Fibroblast of lung (primary cell): ENCODE results near the gene HARS2. TPM values are rescaled to one million over a fixed set of nuclear protein-coding genes. Genes with fewer than 3 reads are reported as not detected.

Experiments
- DNase-seq, 2 donors: peaks; one replicate each; pipeline versions ENCODE4 v3.0.0 to v3.0.0-alpha.2; 2010; ENCODE audit warnings: low read depth in 2 of 2
- H2AFZ ChIP-seq: 2 replicates; pipeline ENCODE4 v1.5.1; 2012; ENCODE audit warnings: low read length, control low read depth, inconsistent platforms
- H3K27ac ChIP-seq: 2 replicates; pipeline ENCODE4 v1.5.1; 2011; ENCODE audit warnings: low read length, control low read depth; ENCODE audit not compliant: insufficient read depth
- H3K27me3 ChIP-seq: 2 replicates; pipeline ENCODE4 v1.5.1; 2011; ENCODE audit warnings: mild to moderate bottlenecking, low read length; ENCODE audit not compliant: control insufficient read depth, insufficient read depth
- H3K36me3 ChIP-seq: 2 replicates; pipeline ENCODE4 v1.5.1; 2011; ENCODE audit warnings: low read length; ENCODE audit not compliant: control insufficient read depth, insufficient read depth
- H3K4me1 ChIP-seq: 2 replicates; pipeline ENCODE4 v1.5.1; 2011; ENCODE audit warnings: low read length; ENCODE audit not compliant: control insufficient read depth, insufficient read depth; ENCODE audit errors: extremely low read depth
- H3K4me2 ChIP-seq: 2 replicates; pipeline ENCODE4 v1.5.1; 2011; ENCODE audit warnings: low read length, control low read depth; ENCODE audit not compliant: insufficient read depth; ENCODE audit errors: extremely low read depth
- H3K4me3 ChIP-seq, 4 experiments: fragments of 200-600 bp in 1 of 4; sonication (generic) in 1 of 4; replicated peaks in 1 of 4; 2 replicates each; pipeline ENCODE4 v1.5.1; 2011 to 2016; ENCODE audit warnings: low read length in 4 of 4, low read depth in 3 of 4, mild to moderate bottlenecking in 3 of 4, control low read depth in 2 of 4, inconsistent platforms in 1 of 4, mixed read lengths in 1 of 4; ENCODE audit not compliant: insufficient read depth in 1 of 4; ENCODE audit errors: control extremely low read depth in 1 of 4
- H3K79me2 ChIP-seq: 2 replicates; pipeline ENCODE4 v1.5.1; 2012; ENCODE audit warnings: mild to moderate bottlenecking, low read length, inconsistent platforms; ENCODE audit not compliant: control insufficient read depth, insufficient read depth
- H3K9ac ChIP-seq: 2 replicates; pipeline ENCODE4 v1.5.1; 2011; ENCODE audit warnings: mild to moderate bottlenecking, low read length, control low read depth; ENCODE audit not compliant: insufficient read depth
- H3K9me3 ChIP-seq: 2 replicates; pipeline ENCODE4 v1.5.1; 2012; ENCODE audit warnings: low read depth, low read length; ENCODE audit not compliant: control insufficient read depth, insufficient read depth
- H4K20me1 ChIP-seq: 2 replicates; pipeline ENCODE4 v1.5.1; 2011; ENCODE audit warnings: low read length; ENCODE audit not compliant: control insufficient read depth, insufficient read depth; ENCODE audit errors: extremely low read depth
- EZH2 ChIP-seq: IDR thresholded peaks from 2 replicates; pipeline ENCODE4 v1.5.1; 2012; ENCODE audit warnings: low read length, control low read depth, mild to moderate bottlenecking; ENCODE audit errors: missing control alignments
- polyA plus RNA-seq, 2 donors: library from polyadenylated mRNA; depleted of rRNA in 1 of 2; stranded (reverse) in 1 of 2; unstranded in 1 of 2; fragments of >200 nt; gene quantifications; 2 replicates each; pipeline ENCODE4 v1.2.1, GENCODE V29; 2011 to 2012; ENCODE audit warnings: missing spikeins in 1 of 2
- total RNA-seq: library from RNA; depleted of rRNA; stranded (reverse); fragments of >200 nt; gene quantifications from 2 replicates; pipeline ENCODE4 v1.2.1, GENCODE V29; 2014
- TF ChIP-seq, protein P1 (sequence below), 2 donors: IDR thresholded peaks in 1 of 2; conservative IDR thresholded peaks in 1 of 2; 1 replicate in 1 of 2; 2 replicates in 1 of 2; pipeline ENCODE4 v1.5.1; 2011 to 2012; ENCODE audit warnings: low read length in 2 of 2, control low read depth in 1 of 2, inconsistent platforms in 1 of 2, low read depth in 1 of 2, mild to moderate bottlenecking in 1 of 2

The HARS2 gene
- total and polyA plus RNA-seq, 2 donors (not counting 1 experiment from before 2014, with no cell fraction given) = 27.1 to 30.1 TPM

DNA sequence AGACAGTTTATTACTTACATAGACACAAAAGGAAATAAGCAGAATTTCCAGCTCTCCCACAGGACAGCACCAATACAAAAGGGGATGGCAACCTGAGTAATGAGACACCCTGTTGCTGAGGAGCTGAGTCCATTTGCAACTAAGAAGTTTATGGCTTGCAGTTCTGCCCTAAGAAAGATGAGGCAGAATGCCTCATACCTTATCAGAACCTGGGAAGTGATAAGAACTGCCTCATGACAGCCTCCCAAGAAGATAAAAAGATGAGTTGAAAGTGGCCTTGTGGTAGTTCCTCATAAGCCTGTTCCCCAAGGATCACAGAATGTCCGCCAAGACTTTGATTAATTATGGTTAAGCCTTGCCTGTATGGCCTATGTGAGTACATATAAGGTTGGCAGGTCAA lies 50.7 kb downstream of the HARS2 start:
- H3K36me3 ChIP-seq = no peaks in the 10 kb centered on the region
- H3K9ac ChIP-seq = no peak overlapping the region
- no peak for DNase-seq
- no peaks in the 10 kb centered on the region for H3K9me3 ChIP-seq
- H3K4me2 ChIP-seq = no peak overlapping the region
- no peaks in the 10 kb centered on the region for H3K79me2 ChIP-seq
- H3K4me3 ChIP-seq = no peak overlapping the region
- H4K20me1 ChIP-seq = no peaks in the 10 kb centered on the region
- no peaks in the 10 kb centered on the region for H3K4me1 ChIP-seq
- H2AFZ ChIP-seq = no peak overlapping the region
- TF ChIP-seq EZH2 = no peak
- TF ChIP-seq, protein P1, sequence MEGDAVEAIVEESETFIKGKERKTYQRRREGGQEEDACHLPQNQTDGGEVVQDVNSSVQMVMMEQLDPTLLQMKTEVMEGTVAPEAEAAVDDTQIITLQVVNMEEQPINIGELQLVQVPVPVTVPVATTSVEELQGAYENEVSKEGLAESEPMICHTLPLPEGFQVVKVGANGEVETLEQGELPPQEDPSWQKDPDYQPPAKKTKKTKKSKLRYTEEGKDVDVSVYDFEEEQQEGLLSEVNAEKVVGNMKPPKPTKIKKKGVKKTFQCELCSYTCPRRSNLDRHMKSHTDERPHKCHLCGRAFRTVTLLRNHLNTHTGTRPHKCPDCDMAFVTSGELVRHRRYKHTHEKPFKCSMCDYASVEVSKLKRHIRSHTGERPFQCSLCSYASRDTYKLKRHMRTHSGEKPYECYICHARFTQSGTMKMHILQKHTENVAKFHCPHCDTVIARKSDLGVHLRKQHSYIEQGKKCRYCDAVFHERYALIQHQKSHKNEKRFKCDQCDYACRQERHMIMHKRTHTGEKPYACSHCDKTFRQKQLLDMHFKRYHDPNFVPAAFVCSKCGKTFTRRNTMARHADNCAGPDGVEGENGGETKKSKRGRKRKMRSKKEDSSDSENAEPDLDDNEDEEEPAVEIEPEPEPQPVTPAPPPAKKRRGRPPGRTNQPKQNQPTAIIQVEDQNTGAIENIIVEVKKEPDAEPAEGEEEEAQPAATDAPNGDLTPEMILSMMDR (conservative IDR thresholded peaks at IDR 0.05 in 1 of 2, IDR thresholded peaks at IDR 0.05 in 1 of 2; ENCODE audit: low read depth in 1 of 2, low read length in 2 of 2) = no peak
- no peak overlapping the region for H3K27ac ChIP-seq
- no peaks in the 10 kb centered on the region for H3K27me3 ChIP-seq

Other genes with a start within 250 kb of the HARS2 start
- gene EIF4EBP3, start 143.8 kb upstream of the HARS2 start, total RNA-seq = 1.8 and 2.3 TPM in 2 replicates
- gene EIF4EBP3, start 143.8 kb upstream of the HARS2 start, polyA plus RNA-seq = 3.0 and 3.1 TPM in 2 replicates
- gene SRA1, start 134.0 kb upstream of the HARS2 start, total RNA-seq = 28.0 and 39.1 TPM in 2 replicates
- 55.5 and 72.3 TPM in 2 replicates for gene SRA1, start 134.0 kb upstream of the HARS2 start, polyA plus RNA-seq
- gene APBB3, start 126.9 kb upstream of the HARS2 start, total RNA-seq = 18.0 and 19.8 TPM in 2 replicates
- gene APBB3, start 126.9 kb upstream of the HARS2 start, polyA plus RNA-seq = 8.7 and 11.7 TPM in 2 replicates
- 9.0 and 21.5 TPM in 2 replicates for gene SLC35A4, start 126.6 kb upstream of the HARS2 start, total RNA-seq
- gene SLC35A4, start 126.6 kb upstream of the HARS2 start, polyA plus RNA-seq = 79.2 and 111 TPM in 2 replicates
- gene CD14, start 58.3 kb upstream of the HARS2 start, total RNA-seq = 4.1 and 10.9 TPM in 2 replicates
- 0.32 and 0.45 TPM in 2 replicates for gene CD14, start 58.3 kb upstream of the HARS2 start, polyA plus RNA-seq
- gene TMCO6, start 52.0 kb upstream of the HARS2 start, total RNA-seq = 13.6 and 18.0 TPM in 2 replicates
- gene TMCO6, start 52.0 kb upstream of the HARS2 start, polyA plus RNA-seq = 6.6 and 7.6 TPM in 2 replicates
- gene NDUFA2, start 43.8 kb upstream of the HARS2 start, total RNA-seq = 39.8 and 64.9 TPM in 2 replicates
- gene NDUFA2, start 43.8 kb upstream of the HARS2 start, polyA plus RNA-seq = 57.9 and 65.9 TPM in 2 replicates
- gene IK, start 43.6 kb upstream of the HARS2 start, total RNA-seq = 96.6 and 96.9 TPM in 2 replicates
- gene IK, start 43.6 kb upstream of the HARS2 start, polyA plus RNA-seq = 155 and 170 TPM in 2 replicates
- gene WDR55, start 26.6 kb upstream of the HARS2 start, total RNA-seq = 25.2 and 28.4 TPM in 2 replicates
- gene WDR55, start 26.6 kb upstream of the HARS2 start, polyA plus RNA-seq = 18.8 and 22.1 TPM in 2 replicates
- under 0.01 and 0.33 TPM in 2 replicates for gene DND1, start 17.9 kb upstream of the HARS2 start, total RNA-seq
- gene DND1, start 17.9 kb upstream of the HARS2 start, polyA plus RNA-seq = 0.15 and 0.21 TPM in 2 replicates
- gene HARS1, start 85 bp upstream of the HARS2 start, total RNA-seq = 51.9 and 53.2 TPM in 2 replicates
- 85.8 and 110 TPM in 2 replicates for gene HARS1, start 85 bp upstream of the HARS2 start, polyA plus RNA-seq
- gene ZMAT2, start 9.0 kb downstream of the HARS2 start, total RNA-seq = 69.4 and 77.0 TPM in 2 replicates
- 85.5 and 85.6 TPM in 2 replicates for gene ZMAT2, start 9.0 kb downstream of the HARS2 start, polyA plus RNA-seq
- under 0.01 TPM in 2 replicates for gene PCDHA1, start 94.7 kb downstream of the HARS2 start, total RNA-seq
- gene PCDHA1, start 94.7 kb downstream of the HARS2 start, polyA plus RNA-seq = 0.05 and 0.12 TPM in 2 replicates
- gene PCDHA2, start 103.4 kb downstream of the HARS2 start, total RNA-seq = under 0.01 and 0.33 TPM in 2 replicates
- 0.10 TPM in 1 of 2 replicates, not detected in the other for gene PCDHA2, start 103.4 kb downstream of the HARS2 start, polyA plus RNA-seq
- 0.26 and 1.2 TPM in 2 replicates for gene PCDHA3, start 109.6 kb downstream of the HARS2 start, total RNA-seq
- gene PCDHA3, start 109.6 kb downstream of the HARS2 start, polyA plus RNA-seq = 0.07 and 0.89 TPM in 2 replicates
- gene PCDHA4, start 115.6 kb downstream of the HARS2 start, total RNA-seq = 0.51 and 1.2 TPM in 2 replicates
- 0.05 and 0.42 TPM in 2 replicates for gene PCDHA4, start 115.6 kb downstream of the HARS2 start, polyA plus RNA-seq
- 0.33 TPM in 1 of 2 replicates, not detected in the other for gene PCDHA5, start 130.2 kb downstream of the HARS2 start, total RNA-seq
- gene PCDHA5, start 130.2 kb downstream of the HARS2 start, polyA plus RNA-seq = 0.01 and 0.24 TPM in 2 replicates
- 0.51 and 3.6 TPM in 2 replicates for gene PCDHA6, start 136.5 kb downstream of the HARS2 start, total RNA-seq
- 0.11 and 2.8 TPM in 2 replicates for gene PCDHA6, start 136.5 kb downstream of the HARS2 start, polyA plus RNA-seq
- 0.26 and 2.1 TPM in 2 replicates for gene PCDHA7, start 142.8 kb downstream of the HARS2 start, total RNA-seq
- 0.10 and 2.5 TPM in 2 replicates for gene PCDHA7, start 142.8 kb downstream of the HARS2 start, polyA plus RNA-seq
- under 0.01 and 0.33 TPM in 2 replicates for gene PCDHA8, start 149.7 kb downstream of the HARS2 start, total RNA-seq
- 0.01 and 0.33 TPM in 2 replicates for gene PCDHA8, start 149.7 kb downstream of the HARS2 start, polyA plus RNA-seq
- gene PCDHA9, start 156.9 kb downstream of the HARS2 start, total RNA-seq = 0.26 and 0.33 TPM in 2 replicates
- 0.03 TPM in 1 of 2 replicates, not detected in the other for gene PCDHA9, start 156.9 kb downstream of the HARS2 start, polyA plus RNA-seq
- gene PCDHA10, start 164.4 kb downstream of the HARS2 start, total RNA-seq = 0.26 and 0.66 TPM in 2 replicates
- gene PCDHA10, start 164.4 kb downstream of the HARS2 start, polyA plus RNA-seq = 0.09 and 2.0 TPM in 2 replicates
- 0.51 and 0.66 TPM in 2 replicates for gene PCDHA11, start 177.5 kb downstream of the HARS2 start, total RNA-seq
- gene PCDHA11, start 177.5 kb downstream of the HARS2 start, polyA plus RNA-seq = 0.15 TPM in 1 of 2 replicates, not detected in the other
- 0.26 and 0.50 TPM in 2 replicates for gene PCDHA12, start 183.9 kb downstream of the HARS2 start, total RNA-seq
- gene PCDHA12, start 183.9 kb downstream of the HARS2 start, polyA plus RNA-seq = not detected in 2 replicates
- under 0.01 and 0.33 TPM in 2 replicates for gene PCDHA13, start 190.7 kb downstream of the HARS2 start, total RNA-seq
- gene PCDHA13, start 190.7 kb downstream of the HARS2 start, polyA plus RNA-seq = 0.02 TPM in 1 of 2 replicates, not detected in the other
- 0.51 and 0.66 TPM in 2 replicates for gene PCDHAC1, start 234.8 kb downstream of the HARS2 start, total RNA-seq
- gene PCDHAC1, start 234.8 kb downstream of the HARS2 start, polyA plus RNA-seq = 0.01 and 0.14 TPM in 2 replicates